GM23338 (cell line): ENCODE data around the gene RXFP1. TPM values are rescaled to one million over a fixed set of nuclear protein-coding genes. Genes with fewer than 3 reads are reported as not detected.
A peak's percentile ranks its signal among the peaks of the same experiment; 100 is the strongest.

Experiments
- ATAC-seq: fragments of 200-7000 bp; cut with Tn5 transposase; 3 replicates; pipeline ENCODE4 v1.9.1; 2020
- DNase-seq: peaks from one replicate; pipeline ENCODE4 v3.0.0-alpha.2; 2015; ENCODE audit warnings: low spot score
- H2AFZ ChIP-seq: fragments of 200-600 bp; sonication (generic); 2 replicates; pipeline ENCODE4 v1.8.0; 2016; ENCODE audit warnings: antibody characterized with exemption, mild to moderate bottlenecking, moderate library complexity
- H3F3A ChIP-seq: fragments of 200-600 bp; sonication (generic); replicated peaks from 2 replicates; pipeline ENCODE4 v1.8.0; 2017; ENCODE audit warnings: antibody characterized with exemption, mixed run types, low read depth
- H3K27ac ChIP-seq: fragments of 200-600 bp; sonication (generic); 2 replicates; pipeline ENCODE4 v1.6.1; 2016; ENCODE audit warnings: low read depth
- H3K27me3 ChIP-seq: fragments of 200-600 bp; sonication (generic); 2 replicates; pipeline ENCODE4 v1.8.0; 2016; ENCODE audit warnings: mild to moderate bottlenecking, mixed run types, moderate library complexity; ENCODE audit not compliant: insufficient read depth
- H3K36me3 ChIP-seq: fragments of 200-600 bp; sonication (generic); 2 replicates; pipeline ENCODE4 v1.8.0; 2016; ENCODE audit warnings: mild to moderate bottlenecking; ENCODE audit not compliant: insufficient read depth
- H3K4me1 ChIP-seq: fragments of 200-600 bp; sonication (generic); 2 replicates; pipeline ENCODE4 v1.8.0; 2016; ENCODE audit warnings: mild to moderate bottlenecking, moderate library complexity; ENCODE audit not compliant: insufficient read depth
- H3K4me2 ChIP-seq: fragments of 200-600 bp; sonication (generic); 2 replicates; pipeline ENCODE4 v1.7.1; 2017; ENCODE audit warnings: mixed run types
- H3K4me3 ChIP-seq: fragments of 200-600 bp; sonication (generic); 2 replicates; pipeline ENCODE4 v1.6.1; 2016; ENCODE audit warnings: mixed run types
- H3K79me2 ChIP-seq: fragments of 200-600 bp; sonication (generic); replicated peaks from 2 replicates; pipeline ENCODE4 v1.8.0; 2017; ENCODE audit warnings: mild to moderate bottlenecking; ENCODE audit not compliant: insufficient read depth
- H3K9me2 ChIP-seq: fragments of 200-600 bp; sonication (generic); 2 replicates; pipeline ENCODE4 v1.8.0; 2017; ENCODE audit not compliant: insufficient read depth
- H4K20me1 ChIP-seq: fragments of 200-600 bp; sonication (generic); replicated peaks from 2 replicates; pipeline ENCODE4 v1.8.0; 2017; ENCODE audit warnings: mild to moderate bottlenecking; ENCODE audit not compliant: insufficient read depth
- H3K27ac Mint-ChIP-seq: 2 replicates; pipeline ENCODE4 v1.8.0; 2020; ENCODE audit warnings: inconsistent platforms, mild to moderate bottlenecking, moderate library complexity, mixed read lengths
- H3K27me3 Mint-ChIP-seq: 3 replicates; pipeline ENCODE4 v1.8.0; 2022; ENCODE audit warnings: low read depth, mild to moderate bottlenecking, moderate library complexity, mixed read lengths, inconsistent platforms; ENCODE audit not compliant: insufficient read depth, poor library complexity
- H3K36me3 Mint-ChIP-seq: 3 replicates; pipeline ENCODE4 v1.8.0; 2021; ENCODE audit warnings: low read depth, mild to moderate bottlenecking, inconsistent platforms, moderate library complexity, mixed read lengths
- H3K4me1 Mint-ChIP-seq: 3 replicates; pipeline ENCODE4 v1.8.0; 2020; ENCODE audit warnings: mild to moderate bottlenecking, inconsistent platforms, mixed read lengths
- H3K4me3 Mint-ChIP-seq: 3 replicates; pipeline ENCODE4 v1.8.0; 2021; ENCODE audit warnings: moderate library complexity, mild to moderate bottlenecking, inconsistent platforms, mixed read lengths
- H3K9me3 Mint-ChIP-seq: 3 replicates; pipeline ENCODE4 v1.8.0; 2020; ENCODE audit warnings: moderate library complexity, mild to moderate bottlenecking, inconsistent platforms, mixed read lengths
- EZH2 ChIP-seq: fragments of 200-600 bp; sonication (generic); IDR thresholded peaks from one replicate; pipeline ENCODE4 v1.8.0; 2017; ENCODE audit warnings: antibody characterized with exemption, mild to moderate bottlenecking, low read depth; ENCODE audit not compliant: unreplicated experiment
- JUNB ChIP-seq: IDR thresholded peaks from one replicate; pipeline ENCODE4 v1.6.1; 2016; ENCODE audit warnings: antibody characterized with exemption; ENCODE audit not compliant: unreplicated experiment
- NANOG ChIP-seq: IDR thresholded peaks from 2 replicates; pipeline ENCODE4 v1.6.1; 2016; ENCODE audit warnings: antibody characterized with exemption, borderline replicate concordance
- POLR2AphosphoS5 ChIP-seq: IDR thresholded peaks from 2 replicates; pipeline ENCODE4 v1.6.1; 2016; ENCODE audit warnings: antibody characterized with exemption, low read depth
- STAT1 ChIP-seq: IDR thresholded peaks from one replicate; pipeline ENCODE4 v1.6.1; 2016; ENCODE audit warnings: antibody characterized with exemption; ENCODE audit not compliant: unreplicated experiment
- ZNF114 ChIP-seq: fragments of 250-450 bp; sonication (Bioruptor Pico); IDR thresholded peaks from 2 replicates; pipeline ENCODE4 v1.5.0; 2020; ENCODE audit warnings: mild to moderate bottlenecking, moderate library complexity
- ZNF331 ChIP-seq: fragments of 250-450 bp; sonication (Bioruptor Pico); IDR thresholded peaks from 2 replicates; pipeline ENCODE4 v1.5.0; 2020; ENCODE audit warnings: low read depth, mild to moderate bottlenecking, moderate library complexity
- polyA plus RNA-seq: library from polyadenylated mRNA; unstranded; fragments of >200 nt; fragmentation: Nextera tagmentation; extraction: Ambion mirVana; gene quantifications from 2 replicates; pipeline ENCODE4 v1.2.1, GENCODE V29; 2016
- total RNA-seq: library from RNA; depleted of rRNA; stranded (reverse); fragments of >200 nt; shearing (Covaris generic); gene quantifications from 2 replicates; pipeline ENCODE4 v1.2.3, GENCODE V29; 2014
- TF ChIP-seq, protein P1 (sequence below), 2 experiments: fragments of 200-600 bp in 1 of 2; sonication (generic) in 1 of 2; conservative IDR thresholded peaks; 2 replicates each; pipeline versions ENCODE4 v1.5.1 to v1.6.1; 2016 to 2017; ENCODE audit warnings: antibody characterized with exemption in 2 of 2, low read depth in 2 of 2, mild to moderate bottlenecking in 2 of 2, moderate library complexity in 1 of 2
- TF ChIP-seq, protein P2 (sequence below): IDR thresholded peaks from 2 replicates; pipeline ENCODE4 v1.6.1; 2016; ENCODE audit warnings: antibody characterized with exemption

RXFP1 gene
- total and polyA plus RNA-seq, 2 experiments from 2014 or later, result 0.63 TPM; not detected in 1

DNA sequence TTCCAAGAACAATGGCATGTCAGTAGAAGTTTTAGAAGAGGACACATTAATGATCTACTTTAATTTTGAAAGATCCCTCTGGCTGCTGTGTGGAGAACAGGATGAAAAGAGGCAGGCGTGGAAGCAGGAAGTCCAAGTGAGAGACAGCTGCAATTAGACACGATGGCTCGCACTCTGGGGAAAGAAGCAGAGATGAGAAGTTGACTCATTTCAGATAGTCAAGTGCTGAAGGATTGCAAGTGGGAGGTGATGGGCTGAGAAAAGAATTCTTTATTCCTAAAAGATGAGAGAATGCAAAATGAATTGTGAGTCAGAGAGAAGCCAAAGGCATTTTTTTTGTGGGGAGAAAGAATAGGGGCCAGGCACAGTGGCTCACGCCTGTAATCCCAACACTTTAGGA, 16.5 kb downstream of the RXFP1 start:
- DNase-seq (no peak), ATAC-seq (no peak)
- Histone ChIP-seq H3K4me2 (no peak overlapping the region), H4K20me1 (no peaks in the 10 kb centered on the region), H3K4me1 (no peaks in the 10 kb centered on the region; the same call in 1 of the 2 replicates), H3F3A (no peaks in the 10 kb centered on the region), H3K36me3 (no peaks in the 10 kb centered on the region), H3K27ac (no peak overlapping the region), H3K27me3 (no peaks in the 10 kb centered on the region), H3K79me2 (no peaks in the 10 kb centered on the region), H3K4me3 (no peak overlapping the region), H3K9me2 (no peaks in the 10 kb centered on the region), H2AFZ (no peak overlapping the region)
- TF ChIP-seq POLR2AphosphoS5 (no peak), EZH2 (no peak)
- Mint-ChIP-seq H3K27ac (no peak overlapping the region), H3K4me3 (no peak overlapping the region), H3K9me3 (no peaks in the 10 kb centered on the region), H3K4me1 (peaks cover 9% of the 10 kb centered on the region), H3K36me3 (no peaks in the 10 kb centered on the region), H3K27me3 (no peaks in the 10 kb centered on the region)

DNA sequence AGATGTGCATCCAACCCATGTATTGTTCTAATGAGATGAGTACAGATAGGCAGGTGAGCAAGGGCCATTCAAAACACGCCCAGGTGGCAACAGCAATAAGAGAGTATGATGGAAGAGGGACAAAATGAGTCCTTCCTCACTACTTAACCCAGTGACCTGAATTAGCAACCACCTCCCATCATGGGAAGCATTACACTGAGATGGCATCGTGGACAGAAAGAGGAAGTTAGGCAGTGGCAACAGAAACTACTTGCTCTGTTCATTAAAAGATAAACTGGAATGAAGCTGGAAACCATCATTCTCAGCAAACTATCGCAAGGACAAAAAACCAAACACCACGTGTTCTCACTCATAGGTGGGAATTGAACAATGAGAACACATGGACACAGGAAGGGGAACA, 17.2 kb downstream of the RXFP1 start:
- no peaks in the 10 kb centered on the region for H4K20me1 ChIP-seq
- H3K4me3 Mint-ChIP-seq, result no peak overlapping the region
- no peak overlapping the region for H3K4me3 ChIP-seq
- no peaks in the 10 kb centered on the region for H3K27me3 ChIP-seq
- no peak overlapping the region for H3K27ac ChIP-seq
- no peaks in the 10 kb centered on the region for H3K27me3 Mint-ChIP-seq
- no peaks in the 10 kb centered on the region for H3K36me3 ChIP-seq
- H3K4me1 Mint-ChIP-seq, result peaks cover 9% of the 10 kb centered on the region
- DNase-seq (no peak), ATAC-seq (no peak)
- H3K4me2 ChIP-seq, result no peak overlapping the region
- no peak overlapping the region for H2AFZ ChIP-seq
- peak overlapping the region; percentile 21; the same call in 1 of the 2 replicates for H3K27ac Mint-ChIP-seq
- no peaks in the 10 kb centered on the region for H3K9me3 Mint-ChIP-seq
- no peaks in the 10 kb centered on the region for H3K36me3 Mint-ChIP-seq
- no peaks in the 10 kb centered on the region for H3K79me2 ChIP-seq
- no peaks in the 10 kb centered on the region for H3K9me2 ChIP-seq
- H3K4me1 ChIP-seq, result no peaks in the 10 kb centered on the region
- no peaks in the 10 kb centered on the region for H3F3A ChIP-seq
- TF ChIP-seq STAT1 (no peak), ZNF331 (CRISPR knock-in tag) (no peak), NANOG (no peak), EZH2 (no peak), POLR2AphosphoS5 (no peak), ZNF114 (CRISPR knock-in tag) (no peak), JUNB (no peak)
- TF ChIP-seq, protein P1, sequence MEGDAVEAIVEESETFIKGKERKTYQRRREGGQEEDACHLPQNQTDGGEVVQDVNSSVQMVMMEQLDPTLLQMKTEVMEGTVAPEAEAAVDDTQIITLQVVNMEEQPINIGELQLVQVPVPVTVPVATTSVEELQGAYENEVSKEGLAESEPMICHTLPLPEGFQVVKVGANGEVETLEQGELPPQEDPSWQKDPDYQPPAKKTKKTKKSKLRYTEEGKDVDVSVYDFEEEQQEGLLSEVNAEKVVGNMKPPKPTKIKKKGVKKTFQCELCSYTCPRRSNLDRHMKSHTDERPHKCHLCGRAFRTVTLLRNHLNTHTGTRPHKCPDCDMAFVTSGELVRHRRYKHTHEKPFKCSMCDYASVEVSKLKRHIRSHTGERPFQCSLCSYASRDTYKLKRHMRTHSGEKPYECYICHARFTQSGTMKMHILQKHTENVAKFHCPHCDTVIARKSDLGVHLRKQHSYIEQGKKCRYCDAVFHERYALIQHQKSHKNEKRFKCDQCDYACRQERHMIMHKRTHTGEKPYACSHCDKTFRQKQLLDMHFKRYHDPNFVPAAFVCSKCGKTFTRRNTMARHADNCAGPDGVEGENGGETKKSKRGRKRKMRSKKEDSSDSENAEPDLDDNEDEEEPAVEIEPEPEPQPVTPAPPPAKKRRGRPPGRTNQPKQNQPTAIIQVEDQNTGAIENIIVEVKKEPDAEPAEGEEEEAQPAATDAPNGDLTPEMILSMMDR (conservative IDR thresholded peaks at IDR 0.05; ENCODE audit: low read depth in 2 of 2), result no peak
- TF ChIP-seq, protein P2, sequence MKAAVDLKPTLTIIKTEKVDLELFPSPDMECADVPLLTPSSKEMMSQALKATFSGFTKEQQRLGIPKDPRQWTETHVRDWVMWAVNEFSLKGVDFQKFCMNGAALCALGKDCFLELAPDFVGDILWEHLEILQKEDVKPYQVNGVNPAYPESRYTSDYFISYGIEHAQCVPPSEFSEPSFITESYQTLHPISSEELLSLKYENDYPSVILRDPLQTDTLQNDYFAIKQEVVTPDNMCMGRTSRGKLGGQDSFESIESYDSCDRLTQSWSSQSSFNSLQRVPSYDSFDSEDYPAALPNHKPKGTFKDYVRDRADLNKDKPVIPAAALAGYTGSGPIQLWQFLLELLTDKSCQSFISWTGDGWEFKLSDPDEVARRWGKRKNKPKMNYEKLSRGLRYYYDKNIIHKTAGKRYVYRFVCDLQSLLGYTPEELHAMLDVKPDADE, result no peak
